Colonic mucosa (tissue), 4 donors: ENCODE data around the gene DNAJA4. TPM values are rescaled to one million over a fixed set of nuclear protein-coding genes. Genes with fewer than 3 reads are reported as not detected.

Experiments
- DNase-seq: peaks from one replicate; pipeline ENCODE4 v3.0.0-alpha.2; 2020
- H3K27ac ChIP-seq: fragments of 200-600 bp; one replicate; pipeline ENCODE4 v1.8.0; 2021
- H3K27me3 ChIP-seq: fragments of 200-600 bp; one replicate; pipeline ENCODE4 v1.8.0; 2021
- H3K36me3 ChIP-seq: fragments of 200-600 bp; one replicate; pipeline ENCODE4 v1.8.0; 2021
- H3K4me1 ChIP-seq: fragments of 200-600 bp; one replicate; pipeline ENCODE4 v1.8.0; 2021; ENCODE audit warnings: mild to moderate bottlenecking
- H3K4me3 ChIP-seq: fragments of 200-600 bp; one replicate; pipeline ENCODE4 v1.8.0; 2021
- H3K9ac ChIP-seq, 2 donors: one replicate each; pipeline ENCODE4 v1.7.0; 2013; ENCODE audit warnings: control low read depth in 2 of 2, low read depth in 2 of 2, low read length in 2 of 2
- H3K9me3 ChIP-seq: fragments of 200-600 bp; one replicate; pipeline ENCODE4 v1.8.0; 2021
- intact Hi-C: fragments of 100-400 bp; cut with DNase I; formaldehyde crosslinking; loops from one replicate; pipeline ENCODE4 v1.14.1; 2022
- total RNA-seq, 2 donors: library from RNA; stranded (reverse); fragmentation: NEBNext Ultra II Directional in 1 of 2; extraction: Animal tissue kit (Norgen Biotek cat#: 25700) in 1 of 2; gene quantifications; one replicate each; pipeline ENCODE4 v1.2.1, GENCODE V29; 2021
- TF ChIP-seq, protein P1 (sequence below): fragments of 200-600 bp; IDR thresholded peaks from one replicate; pipeline ENCODE4 v1.8.0; 2022; ENCODE audit warnings: antibody characterized with exemption, mild to moderate bottlenecking
- donor health status: healthy.
- donor health status: DM: no; HTN: no; CAD: no.
- donor health status: DM: no; HTN: no; CAD: no.

DNAJA4 gene
- total RNA-seq, 2 donors from 2014 or later = 42.6 to 54.5 TPM

DNA sequence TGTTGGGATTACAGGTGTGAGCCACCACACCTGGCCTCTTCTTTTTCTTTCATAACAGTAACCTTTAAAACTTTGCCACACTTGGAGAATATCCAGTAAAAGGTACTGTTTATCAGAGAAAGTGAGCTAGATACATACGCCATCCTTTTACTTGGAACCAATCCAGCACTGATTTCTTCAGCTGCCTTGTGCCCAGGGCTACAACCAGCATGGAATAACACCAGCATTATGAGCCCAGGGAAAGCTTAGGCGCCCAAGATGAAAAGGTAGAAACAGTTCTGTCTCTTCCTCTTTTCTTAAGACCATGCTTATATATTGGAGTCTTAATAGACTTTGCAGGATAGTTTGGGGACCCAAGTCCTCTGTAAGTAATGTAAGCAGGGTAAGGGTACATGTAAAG is 26.7 kb downstream of the DNAJA4 start:
- Histone ChIP-seq H3K36me3 (no peaks in the 10 kb centered on the region), H3K27ac (no peak overlapping the region), H3K9me3 (no peaks in the 10 kb centered on the region), H3K27me3 (no peaks in the 10 kb centered on the region), H3K9ac (no peak overlapping the region), H3K4me1 (no peaks in the 10 kb centered on the region), H3K4me3 (no peak overlapping the region)
- intact Hi-C loops = no loop called here
- TF ChIP-seq, protein P1, sequence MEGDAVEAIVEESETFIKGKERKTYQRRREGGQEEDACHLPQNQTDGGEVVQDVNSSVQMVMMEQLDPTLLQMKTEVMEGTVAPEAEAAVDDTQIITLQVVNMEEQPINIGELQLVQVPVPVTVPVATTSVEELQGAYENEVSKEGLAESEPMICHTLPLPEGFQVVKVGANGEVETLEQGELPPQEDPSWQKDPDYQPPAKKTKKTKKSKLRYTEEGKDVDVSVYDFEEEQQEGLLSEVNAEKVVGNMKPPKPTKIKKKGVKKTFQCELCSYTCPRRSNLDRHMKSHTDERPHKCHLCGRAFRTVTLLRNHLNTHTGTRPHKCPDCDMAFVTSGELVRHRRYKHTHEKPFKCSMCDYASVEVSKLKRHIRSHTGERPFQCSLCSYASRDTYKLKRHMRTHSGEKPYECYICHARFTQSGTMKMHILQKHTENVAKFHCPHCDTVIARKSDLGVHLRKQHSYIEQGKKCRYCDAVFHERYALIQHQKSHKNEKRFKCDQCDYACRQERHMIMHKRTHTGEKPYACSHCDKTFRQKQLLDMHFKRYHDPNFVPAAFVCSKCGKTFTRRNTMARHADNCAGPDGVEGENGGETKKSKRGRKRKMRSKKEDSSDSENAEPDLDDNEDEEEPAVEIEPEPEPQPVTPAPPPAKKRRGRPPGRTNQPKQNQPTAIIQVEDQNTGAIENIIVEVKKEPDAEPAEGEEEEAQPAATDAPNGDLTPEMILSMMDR = no peak
- DNase-seq = no peak

DNA sequence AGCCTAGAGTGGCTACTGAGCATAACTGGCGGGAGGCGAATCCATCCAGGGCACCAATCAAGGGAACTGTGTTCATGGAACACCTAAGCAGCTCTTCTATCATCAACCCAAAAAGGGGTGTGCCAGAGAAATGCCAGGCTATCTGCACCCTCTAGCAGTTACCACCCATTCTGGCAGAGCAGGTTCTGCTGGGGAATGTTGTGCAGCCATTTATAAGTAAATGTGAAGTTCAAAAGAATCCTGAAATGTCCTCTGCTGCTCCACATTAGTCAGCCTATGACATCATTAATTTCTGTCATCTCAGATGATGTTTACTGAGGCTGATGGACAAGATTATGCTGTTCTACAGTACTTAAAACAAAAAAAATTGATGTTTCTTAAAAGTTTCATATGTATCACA is 27.3 kb downstream of the DNAJA4 start:
- no peak overlapping the region for H3K9ac ChIP-seq
- no peak overlapping the region for H3K27ac ChIP-seq
- H3K4me3 ChIP-seq = no peak overlapping the region
- H3K9me3 ChIP-seq = no peaks in the 10 kb centered on the region
- no peaks in the 10 kb centered on the region for H3K36me3 ChIP-seq
- TF ChIP-seq, protein P1 = no peak
- H3K4me1 ChIP-seq = no peaks in the 10 kb centered on the region
- intact Hi-C loops = no loop called here
- no peak for DNase-seq
- no peaks in the 10 kb centered on the region for H3K27me3 ChIP-seq

DNA sequence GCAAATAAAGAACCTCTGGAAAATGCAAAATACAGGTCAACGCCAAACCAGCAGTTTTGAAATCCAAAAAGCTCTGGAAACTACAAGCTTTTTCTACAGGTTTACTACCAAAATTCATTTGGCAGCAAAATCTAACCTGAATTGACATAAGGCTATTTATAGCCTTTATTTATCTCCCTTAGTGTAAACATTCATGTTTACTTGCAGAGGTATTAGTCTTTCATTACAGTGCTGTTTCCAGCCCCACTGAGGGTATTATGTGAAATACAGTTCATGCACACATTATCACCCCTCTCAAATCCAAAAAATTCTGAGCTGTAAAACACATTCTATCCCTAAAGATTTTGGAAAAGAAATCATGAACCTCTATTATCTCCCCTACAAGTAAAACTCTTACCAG is 27.9 kb downstream of the DNAJA4 start:
- H3K4me1 ChIP-seq = no peaks in the 10 kb centered on the region
- H3K36me3 ChIP-seq = no peaks in the 10 kb centered on the region
- no peaks in the 10 kb centered on the region for H3K9me3 ChIP-seq
- no peak for DNase-seq
- no peak overlapping the region for H3K9ac ChIP-seq
- no peak overlapping the region for H3K27ac ChIP-seq
- no peak overlapping the region for H3K4me3 ChIP-seq
- intact Hi-C loops = no loop called here
- TF ChIP-seq, protein P1 = no peak
- H3K27me3 ChIP-seq = no peaks in the 10 kb centered on the region

DNA sequence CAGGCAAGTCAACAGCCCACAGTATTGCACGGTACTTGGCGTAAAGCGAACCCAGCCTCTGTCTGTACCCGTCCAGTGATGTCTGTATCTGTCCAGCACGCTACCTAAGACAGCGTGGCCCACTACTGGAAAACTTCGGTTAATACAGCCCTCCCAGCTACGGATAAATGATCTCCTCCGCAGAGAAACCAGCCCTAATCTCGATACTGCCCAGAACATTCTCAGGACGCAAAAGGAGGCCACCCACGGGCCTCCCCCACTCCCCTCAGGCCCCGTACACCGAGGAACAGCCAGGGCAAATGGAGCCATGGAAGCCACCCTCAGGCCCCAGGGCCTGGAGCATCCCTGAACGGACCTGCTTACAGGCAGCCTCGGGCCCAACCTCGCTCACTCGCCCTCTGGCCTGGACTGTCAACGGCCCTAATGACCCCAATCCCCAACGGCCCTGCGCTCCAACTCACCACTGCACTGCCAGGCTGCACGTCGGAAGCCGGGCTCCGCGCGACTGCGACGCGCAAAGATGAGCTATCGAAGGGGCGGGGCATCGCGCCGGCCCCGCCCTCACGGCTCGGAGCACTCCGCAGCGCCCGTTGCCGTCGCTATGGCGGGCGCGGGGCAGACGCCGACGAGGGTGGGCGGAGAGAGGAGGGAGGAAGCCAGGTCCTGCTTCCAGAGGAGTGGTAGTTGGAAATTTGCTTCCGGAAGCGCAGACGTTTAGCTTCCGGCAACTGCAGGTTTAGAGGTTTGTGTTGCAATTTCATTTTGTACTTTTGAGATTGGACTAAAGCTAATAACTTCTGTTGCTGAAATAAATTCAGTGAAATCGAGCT is 35.0 kb downstream of the DNAJA4 start, which contains the start of gene SKIC8:
TSS of gene SKIC8 (minus strand) at position 509 of the 830 bp plus-strand sequence. CDS start 3,923 bp downstream, outside the sequence.
- H3K27me3 ChIP-seq = no peaks in the 10 kb centered on the region
- peak within 1 kb of the TSS; percentile 24 for H3K27ac ChIP-seq
- H3K4me3 ChIP-seq = peak within 1 kb of the TSS; percentile 66
- H3K4me1 ChIP-seq = peaks cover 5% of the 10 kb centered on the region
- H3K36me3 ChIP-seq = no peaks in the 10 kb centered on the region
- peak within 1 kb of the TSS; percentile 85 to 95 for H3K9ac ChIP-seq
- DNase-seq = peak; percentile 94
- H3K9me3 ChIP-seq = no peaks in the 10 kb centered on the region
- TF ChIP-seq, protein P1 = no peak
- intact Hi-C loops = no loop called here

DNA sequence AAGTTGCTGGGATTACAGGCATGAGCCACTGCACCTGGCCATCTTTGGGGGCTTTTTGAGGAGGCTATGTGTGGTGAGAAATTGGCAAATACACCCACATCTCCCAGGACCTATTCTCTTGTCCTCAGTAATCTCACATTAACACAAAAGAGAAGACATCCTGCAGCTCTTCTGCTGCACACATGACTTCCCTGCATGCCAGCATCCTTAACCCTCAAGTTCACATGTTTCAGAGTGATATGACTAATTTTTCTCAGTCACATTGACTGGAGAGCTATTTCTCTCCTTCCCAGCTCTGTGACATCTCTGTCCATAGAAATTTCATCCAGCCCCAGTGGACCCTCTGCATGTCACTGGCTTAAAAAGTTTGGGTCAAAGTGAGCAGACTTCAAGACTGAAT is 37.0 kb downstream of the DNAJA4 start:
- no peaks in the 10 kb centered on the region for H3K36me3 ChIP-seq
- peaks cover 5% of the 10 kb centered on the region for H3K4me1 ChIP-seq
- no peak overlapping the region for H3K27ac ChIP-seq
- TF ChIP-seq, protein P1 = no peak
- H3K9me3 ChIP-seq = no peaks in the 10 kb centered on the region
- no peak overlapping the region for H3K9ac ChIP-seq
- DNase-seq = no peak
- H3K4me3 ChIP-seq = no peak overlapping the region
- H3K27me3 ChIP-seq = no peaks in the 10 kb centered on the region
- intact Hi-C loops = no loop called here
